HepG2 (cell line): ENCODE measurements around the gene SOWAHA. TPM values are rescaled to one million over a fixed set of nuclear protein-coding genes. Genes with fewer than 3 reads are reported as not detected.
A peak's percentile ranks its signal among the peaks of the same experiment; 100 is the strongest.

Experiments
- BRCA1 ChIP-seq: sonication (generic); formaldehyde crosslinking; IDR thresholded peaks from 2 replicates; pipeline ENCODE4 v1.4.0; 2020; ENCODE audit warnings: missing genetic modification reagents
- FLYWCH1 ChIP-seq: sonication (generic); formaldehyde crosslinking; IDR thresholded peaks from 2 replicates; pipeline ENCODE4 v1.8.1; 2023; ENCODE audit warnings: mild to moderate bottlenecking, missing genetic modification reagents
- HDAC1 ChIP-seq: sonication (generic); formaldehyde crosslinking; IDR thresholded peaks from 2 replicates; pipeline ENCODE4 v1.5.1; 2020; ENCODE audit warnings: mild to moderate bottlenecking, missing genetic modification reagents
- HNF4G ChIP-seq, 2 experiments: sonication (generic) in 1 of 2; formaldehyde crosslinking in 1 of 2; IDR thresholded peaks; 2 replicates each; pipeline versions ENCODE4 v1.4.0 to v1.6.1; 2011 to 2020; ENCODE audit warnings: borderline replicate concordance in 2 of 2, low read depth in 2 of 2, mild to moderate bottlenecking in 2 of 2, low read length in 1 of 2, missing genetic modification reagents in 1 of 2, moderate library complexity in 1 of 2
- IKZF5 ChIP-seq: IDR thresholded peaks from 2 replicates; pipeline ENCODE4 v1.6.1; 2018; ENCODE audit warnings: missing genetic modification reagents, mild to moderate bottlenecking, missing compliant biosample characterization
- KAT8 ChIP-seq: IDR thresholded peaks from 2 replicates; pipeline ENCODE4 v1.6.1; 2016; ENCODE audit warnings: missing genetic modification reagents, missing compliant biosample characterization
- KDM4B ChIP-seq: sonication (generic); formaldehyde crosslinking; IDR thresholded peaks from 2 replicates; pipeline ENCODE4 v1.4.0; 2020; ENCODE audit warnings: missing genetic modification reagents
- LCORL ChIP-seq, 2 experiments: fragments of 450-650 bp in 1 of 2; sonication (generic) in 1 of 2; formaldehyde crosslinking in 1 of 2; IDR thresholded peaks; 2 replicates each; pipeline versions ENCODE4 v1.5.0 to v1.6.1; 2017 to 2020; ENCODE audit warnings: antibody characterized with exemption in 1 of 2, missing genetic modification reagents in 1 of 2
- MBD4 ChIP-seq: IDR thresholded peaks from 2 replicates; pipeline ENCODE4 v1.6.1; 2012; ENCODE audit warnings: low read length, inconsistent platforms, borderline replicate concordance
- MTF1 ChIP-seq: sonication (generic); formaldehyde crosslinking; IDR thresholded peaks from 2 replicates; pipeline ENCODE4 v1.5.0; 2020; ENCODE audit warnings: missing genetic modification reagents
- PREB ChIP-seq: sonication (generic); formaldehyde crosslinking; IDR thresholded peaks from 2 replicates; pipeline ENCODE4 v1.4.0; 2020; ENCODE audit warnings: missing genetic modification reagents
- SNAPC2 ChIP-seq: sonication (generic); formaldehyde crosslinking; IDR thresholded peaks from 2 replicates; pipeline ENCODE4 v1.8.1; 2022; ENCODE audit warnings: mild to moderate bottlenecking, missing genetic modification reagents
- SOX13 ChIP-seq, 3 experiments: fragments of 450-650 bp in 1 of 3; sonication (generic) in 1 of 3; formaldehyde crosslinking in 1 of 3; IDR thresholded peaks in 2 of 3; conservative IDR thresholded peaks in 1 of 3; 2 replicates each; pipeline versions ENCODE4 v1.5.0 to v1.6.1; 2016 to 2020; ENCODE audit warnings: antibody characterized with exemption in 1 of 3, mild to moderate bottlenecking in 1 of 3, missing compliant biosample characterization in 1 of 3, missing genetic modification reagents in 1 of 3, moderate library complexity in 1 of 3
- ZFP36L2 ChIP-seq: sonication (generic); formaldehyde crosslinking; IDR thresholded peaks from 2 replicates; pipeline ENCODE4 v1.4.0; 2020; ENCODE audit warnings: missing genetic modification reagents
- ZFP62 ChIP-seq: sonication (generic); formaldehyde crosslinking; IDR thresholded peaks from 2 replicates; pipeline ENCODE4 v1.4.0; 2020; ENCODE audit warnings: missing genetic modification reagents
- ZFX ChIP-seq: sonication (generic); formaldehyde crosslinking; IDR thresholded peaks from 2 replicates; pipeline ENCODE4 v1.4.0; 2020; ENCODE audit warnings: mild to moderate bottlenecking, low read depth, missing genetic modification reagents, moderate library complexity
- ZKSCAN1 ChIP-seq: fragments of 150-350 bp; IDR thresholded peaks from 2 replicates; pipeline ENCODE4 v1.6.1; 2014; ENCODE audit warnings: low read length
- ZNF180 ChIP-seq: sonication (generic); formaldehyde crosslinking; IDR thresholded peaks from 2 replicates; pipeline ENCODE4 v1.4.0; 2020; ENCODE audit warnings: low read depth, missing genetic modification reagents, borderline replicate concordance
- ZNF3 ChIP-seq: IDR thresholded peaks from 2 replicates; pipeline ENCODE4 v1.7.0; 2017; ENCODE audit warnings: inconsistent platforms
- ZNF740 ChIP-seq: sonication (generic); formaldehyde crosslinking; IDR thresholded peaks from 2 replicates; pipeline ENCODE4 v1.4.0; 2020; ENCODE audit warnings: missing genetic modification reagents
- polyA plus RNA-seq, 8 experiments: library from polyadenylated mRNA; depleted of rRNA in 3 of 8; stranded (reverse) in 7 of 8; unstranded in 1 of 8; fragments of >200 nt; fragmentation: Illumina TruSeq in 4 of 8; extraction: Trizol in 4 of 8; gene quantifications; 2 replicates each; pipeline versions ENCODE4 v1.2.1 to v1.2.3, GENCODE V29; 2011 to 2016; ENCODE audit warnings: low read depth in 4 of 8, missing spikeins in 1 of 8, mixed read lengths in 1 of 8; ENCODE audit not compliant: insufficient read depth in 1 of 8
- total RNA-seq, 5 experiments: library from RNA; depleted of rRNA; stranded (reverse); fragments of >200 nt; fragmentation: Illumina TruSeq; extraction: Trizol; gene quantifications; 2 replicates each; pipeline ENCODE4 v1.2.3, GENCODE V29; 2016; ENCODE audit warnings: low read depth in 1 of 5
- TF ChIP-seq, protein P1 (sequence below): sonication (generic); formaldehyde crosslinking; IDR thresholded peaks from 2 replicates; pipeline ENCODE4 v1.4.0; 2020; ENCODE audit warnings: missing genetic modification reagents
- TF ChIP-seq, protein P2 (sequence below): sonication (generic); formaldehyde crosslinking; IDR thresholded peaks from 2 replicates; pipeline ENCODE4 v1.4.0; 2020; ENCODE audit warnings: mild to moderate bottlenecking, low read depth, missing genetic modification reagents

The SOWAHA gene
- total and polyA plus RNA-seq, 2 of the 13 experiments (the other 11 are each of a cell fraction or from before 2014, with no cell fraction given): 0.95 to 1.9 TPM

- no peak for TF ChIP-seq ZNF3 (CRISPR knock-in tag)
- TF ChIP-seq MBD4: peak; percentile 20; the same call in 1 of the 2 replicates
- TF ChIP-seq LCORL (IDR thresholded peaks at IDR 0.05): no peak
- peak; percentile 51; the same call in 1 of the 2 replicates for TF ChIP-seq LCORL (CRISPR knock-in tag; IDR thresholded peaks at IDR 0.05)
- TF ChIP-seq, protein P1, sequence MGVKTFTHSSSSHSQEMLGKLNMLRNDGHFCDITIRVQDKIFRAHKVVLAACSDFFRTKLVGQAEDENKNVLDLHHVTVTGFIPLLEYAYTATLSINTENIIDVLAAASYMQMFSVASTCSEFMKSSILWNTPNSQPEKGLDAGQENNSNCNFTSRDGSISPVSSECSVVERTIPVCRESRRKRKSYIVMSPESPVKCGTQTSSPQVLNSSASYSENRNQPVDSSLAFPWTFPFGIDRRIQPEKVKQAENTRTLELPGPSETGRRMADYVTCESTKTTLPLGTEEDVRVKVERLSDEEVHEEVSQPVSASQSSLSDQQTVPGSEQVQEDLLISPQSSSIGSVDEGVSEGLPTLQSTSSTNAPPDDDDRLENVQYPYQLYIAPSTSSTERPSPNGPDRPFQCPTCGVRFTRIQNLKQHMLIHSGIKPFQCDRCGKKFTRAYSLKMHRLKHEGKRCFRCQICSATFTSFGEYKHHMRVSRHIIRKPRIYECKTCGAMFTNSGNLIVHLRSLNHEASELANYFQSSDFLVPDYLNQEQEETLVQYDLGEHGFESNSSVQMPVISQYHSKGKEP (CRISPR knock-in tag): no peak
- TF ChIP-seq KDM4B: peak; percentile 16; the same call in 1 of the 2 replicates
- TF ChIP-seq ZFP36L2: no peak
- TF ChIP-seq SNAPC2 (CRISPR knock-in tag): peak; percentile 47; the same call in 1 of the 2 replicates
- TF ChIP-seq ZFP62: no peak
- 0 out of 2 replicates have a peak, but pooled peaks have one; percentile 46 for TF ChIP-seq BRCA1 (CRISPR knock-in tag)
- peak; percentile 74; the same call in 1 of the 2 replicates for TF ChIP-seq HDAC1 (CRISPR knock-in tag)
- no peak for TF ChIP-seq ZNF740
- peak; percentile 79 for TF ChIP-seq KAT8 (CRISPR knock-in tag)
- TF ChIP-seq MTF1 (CRISPR knock-in tag): no peak
- TF ChIP-seq ZNF180 (CRISPR knock-in tag): no peak
- TF ChIP-seq ZFX (CRISPR knock-in tag): peak; percentile 43
- TF ChIP-seq HNF4G (IDR thresholded peaks at IDR 0.05; ENCODE audit: borderline replicate concordance, low read depth, low read length): peak; percentile 77
- TF ChIP-seq HNF4G (CRISPR knock-in tag; IDR thresholded peaks at IDR 0.05; ENCODE audit: borderline replicate concordance, low read depth): 0 out of 2 replicates have a peak, but pooled peaks have one; percentile 49
- no peak for TF ChIP-seq SOX13 (IDR thresholded peaks at IDR 0.05)
- peak in 1 of 2 experiments; percentile 79; a peak in 2 of 4 replicates for TF ChIP-seq SOX13 (CRISPR knock-in tag; conservative IDR thresholded peaks at IDR 0.05 in 1 of 2, IDR thresholded peaks at IDR 0.05 in 1 of 2)
- TF ChIP-seq ZKSCAN1: 0 out of 2 replicates have a peak, but pooled peaks have one; percentile 23
- peak; percentile 20; the same call in 1 of the 2 replicates for TF ChIP-seq FLYWCH1 (CRISPR knock-in tag)
- TF ChIP-seq PREB (CRISPR knock-in tag): no peak
- TF ChIP-seq, protein P2, sequence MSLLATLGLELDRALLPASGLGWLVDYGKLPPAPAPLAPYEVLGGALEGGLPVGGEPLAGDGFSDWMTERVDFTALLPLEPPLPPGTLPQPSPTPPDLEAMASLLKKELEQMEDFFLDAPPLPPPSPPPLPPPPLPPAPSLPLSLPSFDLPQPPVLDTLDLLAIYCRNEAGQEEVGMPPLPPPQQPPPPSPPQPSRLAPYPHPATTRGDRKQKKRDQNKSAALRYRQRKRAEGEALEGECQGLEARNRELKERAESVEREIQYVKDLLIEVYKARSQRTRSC: no peak
- peak; percentile 65; the same call in 1 of the 2 replicates for TF ChIP-seq IKZF5 (CRISPR knock-in tag)
These were observed 26.6 kb downstream of the SOWAHA start (continued) for GRCh38 chr5:132839426-132840301.
